ENCODE data around the gene MAPKAP1.

DNA sequence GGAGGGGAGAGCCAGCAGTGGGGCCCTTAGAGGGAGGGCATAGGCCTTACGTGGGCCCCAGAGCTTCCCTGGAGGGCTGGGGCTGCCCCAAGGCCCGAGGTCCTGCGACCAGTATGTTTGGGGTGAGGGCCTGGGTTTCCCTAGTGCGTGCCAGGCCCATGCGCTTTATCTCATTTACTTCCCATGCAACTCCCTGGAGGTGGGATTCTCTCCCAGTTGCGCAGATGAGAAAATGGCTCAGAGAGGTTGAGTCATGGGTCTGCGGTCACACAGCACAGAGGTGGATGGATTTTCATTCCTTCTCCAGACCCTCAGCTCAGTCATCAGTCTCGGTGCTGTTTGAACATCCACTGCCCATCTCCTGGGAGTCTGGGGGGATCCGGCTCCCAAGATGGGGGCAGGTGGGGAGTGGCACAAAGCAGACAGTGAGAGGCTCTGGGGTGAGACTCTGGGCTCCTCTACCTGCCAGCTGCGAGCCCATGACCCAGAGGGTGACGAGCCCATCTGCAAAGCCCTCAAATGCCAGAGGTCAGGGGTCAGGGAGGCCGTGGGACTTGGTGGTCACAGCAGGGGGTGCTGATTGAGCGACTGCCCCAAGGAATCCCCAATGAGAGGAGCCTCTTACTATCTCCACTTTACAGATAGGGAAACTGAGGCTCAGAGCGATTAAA lies 274.2 kb downstream of the MAPKAP1 start:
- TF ChIP-seq, protein P1, sequence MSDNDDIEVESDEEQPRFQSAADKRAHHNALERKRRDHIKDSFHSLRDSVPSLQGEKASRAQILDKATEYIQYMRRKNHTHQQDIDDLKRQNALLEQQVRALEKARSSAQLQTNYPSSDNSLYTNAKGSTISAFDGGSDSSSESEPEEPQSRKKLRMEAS (IDR thresholded peaks at IDR 0.05; ENCODE audit: low read depth, low read length): no peak
- TF ChIP-seq, protein P2, sequence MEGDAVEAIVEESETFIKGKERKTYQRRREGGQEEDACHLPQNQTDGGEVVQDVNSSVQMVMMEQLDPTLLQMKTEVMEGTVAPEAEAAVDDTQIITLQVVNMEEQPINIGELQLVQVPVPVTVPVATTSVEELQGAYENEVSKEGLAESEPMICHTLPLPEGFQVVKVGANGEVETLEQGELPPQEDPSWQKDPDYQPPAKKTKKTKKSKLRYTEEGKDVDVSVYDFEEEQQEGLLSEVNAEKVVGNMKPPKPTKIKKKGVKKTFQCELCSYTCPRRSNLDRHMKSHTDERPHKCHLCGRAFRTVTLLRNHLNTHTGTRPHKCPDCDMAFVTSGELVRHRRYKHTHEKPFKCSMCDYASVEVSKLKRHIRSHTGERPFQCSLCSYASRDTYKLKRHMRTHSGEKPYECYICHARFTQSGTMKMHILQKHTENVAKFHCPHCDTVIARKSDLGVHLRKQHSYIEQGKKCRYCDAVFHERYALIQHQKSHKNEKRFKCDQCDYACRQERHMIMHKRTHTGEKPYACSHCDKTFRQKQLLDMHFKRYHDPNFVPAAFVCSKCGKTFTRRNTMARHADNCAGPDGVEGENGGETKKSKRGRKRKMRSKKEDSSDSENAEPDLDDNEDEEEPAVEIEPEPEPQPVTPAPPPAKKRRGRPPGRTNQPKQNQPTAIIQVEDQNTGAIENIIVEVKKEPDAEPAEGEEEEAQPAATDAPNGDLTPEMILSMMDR (IDR thresholded peaks at IDR 0.05; ENCODE audit: low read depth, low read length): no peak
- TF ChIP-seq MYC (IDR thresholded peaks at IDR 0.05; ENCODE audit: low read depth, low read length) (no peak), POLR2A (IDR thresholded peaks at IDR 0.05; ENCODE audit: extremely low read depth, insufficient read length) (no peak)

Data from NB4 (cell line).